A549 (cell line): ENCODE data around the gene STX18. TPM values are rescaled to one million over a fixed set of nuclear protein-coding genes. Genes with fewer than 3 reads are reported as not detected.

ENCODE experiments used
- ATAC-seq, 2 experiments: fragments of 200-7000 bp in 1 of 2; fragments of >200 bp in 1 of 2; cut with Nextera tagmentation in 1 of 2; cut with Tn5 transposase in 1 of 2; 3 replicates each; pipeline versions ENCODE4 v1.8.0 to v1.9.1; 2018 to 2020; ENCODE audit warnings: mild to moderate bottlenecking in 1 of 2, moderate library complexity in 1 of 2
- CTCF ChIA-PET: fragments of 300-600 bp; sonication (Branson Sonifier 250); formaldehyde crosslinking; extraction: SDS; loops from one replicate; lab custom pipeline; 2021; ENCODE audit warnings: antibody characterized with exemption, inconsistent platforms; lab: Yijun Ruan, JAX
- POLR2A ChIA-PET: fragments of 350-600 bp; formaldehyde crosslinking; extraction: SDS; loops from one replicate; lab custom pipeline; 2021; ENCODE audit warnings: antibody characterized with exemption, inconsistent platforms; lab: Yijun Ruan, JAX
- DNase-seq, 2 experiments: peaks; one replicate each; pipeline versions ENCODE4 v3.0.0 to v3.0.0-alpha.2; 2011 to 2016; ENCODE audit warnings: low read depth in 1 of 2, low spot score in 1 of 2
- FAIRE-seq: peaks from 2 replicates; lab custom pipeline; 2011; peaks lifted over from hg19 to GRCh38; lab: Jason Lieb, UNC
- H3K27ac ChIP-seq, 2 experiments: fragments of >200 bp; sonication (Bioruptor Twin); formaldehyde crosslinking; 3 replicates each; pipeline ENCODE4 v1.5.1; 2016 to 2017
- H3K4me1 ChIP-seq: fragments of >200 bp; sonication (Bioruptor Twin); formaldehyde crosslinking; 3 replicates; pipeline ENCODE4 v1.6.1; 2016
- H3K4me2 ChIP-seq: fragments of >200 bp; sonication (Bioruptor Twin); formaldehyde crosslinking; 3 replicates; pipeline ENCODE4 v1.6.1; 2016
- H3K4me3 ChIP-seq: fragments of >200 bp; sonication (Bioruptor Twin); formaldehyde crosslinking; 3 replicates; pipeline ENCODE4 v1.5.1; 2016
- H3K9me3 ChIP-seq: fragments of >200 bp; sonication (Bioruptor Twin); formaldehyde crosslinking; 3 replicates; pipeline ENCODE4 v1.6.1; 2016
- BHLHE40 ChIP-seq: IDR thresholded peaks from 2 replicates; pipeline ENCODE4 v1.6.1; 2012; ENCODE audit warnings: low read depth, low read length, inconsistent platforms
- CBX2 ChIP-seq: fragments of 200-600 bp; sonication (generic); IDR thresholded peaks from 2 replicates; pipeline ENCODE4 v1.6.1; 2016; ENCODE audit warnings: low read depth, mild to moderate bottlenecking, borderline replicate concordance
- CBX8 ChIP-seq: fragments of 200-600 bp; sonication (generic); IDR thresholded peaks from 2 replicates; pipeline ENCODE4 v1.6.1; 2016
- CHD2 ChIP-seq: fragments of 150-350 bp; IDR thresholded peaks from 2 replicates; pipeline ENCODE4 v1.6.1; 2014; ENCODE audit warnings: low read length; ENCODE audit not compliant: partially characterized antibody
- E2F6 ChIP-seq: IDR thresholded peaks from 2 replicates; pipeline ENCODE4 v1.6.1; 2012; ENCODE audit warnings: low read depth, borderline replicate concordance
- EHF ChIP-seq: fragments of 250-450 bp; sonication (Bioruptor Pico); IDR thresholded peaks from 2 replicates; pipeline ENCODE4 v1.5.0; 2020; ENCODE audit warnings: mild to moderate bottlenecking
- EHMT2 ChIP-seq: fragments of 200-600 bp; sonication (generic); IDR thresholded peaks from 2 replicates; pipeline ENCODE4 v1.6.1; 2016; ENCODE audit warnings: antibody characterized with exemption, low read depth, mild to moderate bottlenecking, moderate library complexity
- ELK1 ChIP-seq: fragments of 150-350 bp; IDR thresholded peaks from 2 replicates; pipeline ENCODE4 v1.6.1; 2014; ENCODE audit warnings: low read depth, mild to moderate bottlenecking, low read length
- EP300 ChIP-seq, 2 experiments: fragments of >200 bp; sonication (Bioruptor Twin); formaldehyde crosslinking; IDR thresholded peaks; 2 replicates in 1 of 2; 3 replicates in 1 of 2; pipeline ENCODE4 v1.6.1; 2016 to 2017
- ESRRA ChIP-seq: fragments of 150-350 bp; IDR thresholded peaks from 2 replicates; pipeline ENCODE4 v1.6.1; 2014; ENCODE audit warnings: mild to moderate bottlenecking, low read length, borderline replicate concordance
- FOXS1 ChIP-seq: fragments of 250-450 bp; sonication (Bioruptor Pico); IDR thresholded peaks from 2 replicates; pipeline ENCODE4 v1.5.0; 2020; ENCODE audit warnings: mild to moderate bottlenecking, moderate library complexity
- GATA3 ChIP-seq: IDR thresholded peaks from 2 replicates; pipeline ENCODE4 v1.6.1; 2012; ENCODE audit warnings: borderline replicate concordance
- HOXA7 ChIP-seq: fragments of 250-450 bp; sonication (Bioruptor Pico); IDR thresholded peaks from 2 replicates; pipeline ENCODE4 v1.5.0; 2020; ENCODE audit warnings: mild to moderate bottlenecking, moderate library complexity
- JUN ChIP-seq, 2 experiments: fragments of >200 bp; sonication (Bioruptor Twin); formaldehyde crosslinking; IDR thresholded peaks; 2 replicates in 1 of 2; 3 replicates in 1 of 2; pipeline ENCODE4 v1.6.1; 2016 to 2017
- KDM5A ChIP-seq: fragments of 200-600 bp; sonication (generic); IDR thresholded peaks from 2 replicates; pipeline ENCODE4 v1.6.1; 2016; ENCODE audit warnings: antibody characterized with exemption, mild to moderate bottlenecking
- MAFK ChIP-seq: fragments of 450-650 bp; IDR thresholded peaks from 2 replicates; pipeline ENCODE4 v1.6.1; 2014; ENCODE audit not compliant: partially characterized antibody
- MAZ ChIP-seq: fragments of 150-350 bp; IDR thresholded peaks from 2 replicates; pipeline ENCODE4 v1.6.1; 2014; ENCODE audit warnings: antibody characterized with exemption, low read depth, low read length, borderline replicate concordance
- MYC ChIP-seq: IDR thresholded peaks from 2 replicates; pipeline ENCODE4 v1.6.1; 2012; ENCODE audit warnings: mild to moderate bottlenecking, inconsistent platforms, low read length, improper control_type of control experiment, borderline replicate concordance
- NFE2L2 ChIP-seq: fragments of 150-350 bp; conservative IDR thresholded peaks from 2 replicates; pipeline ENCODE4 v1.6.1; 2014; ENCODE audit warnings: low read length
- POLR2A ChIP-seq: IDR thresholded peaks from 2 replicates; pipeline ENCODE4 v1.6.1; 2012; ENCODE audit warnings: mild to moderate bottlenecking, low read length
- RAD21 ChIP-seq, 2 experiments: fragments of >200 bp in 1 of 2; sonication (Bioruptor Twin) in 1 of 2; formaldehyde crosslinking in 1 of 2; IDR thresholded peaks in 1 of 2; conservative IDR thresholded peaks in 1 of 2; 2 replicates in 1 of 2; 3 replicates in 1 of 2; pipeline ENCODE4 v1.6.1; 2012 to 2018; ENCODE audit warnings: inconsistent platforms in 1 of 2
- RFX5 ChIP-seq: fragments of 450-650 bp; IDR thresholded peaks from 2 replicates; pipeline ENCODE4 v1.7.1; 2014; ENCODE audit warnings: antibody characterized with exemption, mild to moderate bottlenecking, moderate library complexity
- RNF2 ChIP-seq: fragments of 200-600 bp; sonication (generic); IDR thresholded peaks from 2 replicates; pipeline ENCODE4 v1.6.1; 2016; ENCODE audit warnings: low read depth, mild to moderate bottlenecking, antibody characterized with exemption, moderate library complexity, borderline replicate concordance
- TFCP2L1 ChIP-seq: fragments of 250-450 bp; sonication (Bioruptor Pico); IDR thresholded peaks from 2 replicates; pipeline ENCODE4 v1.5.0; 2021; ENCODE audit warnings: mild to moderate bottlenecking
- ZNF302 ChIP-seq: fragments of 250-450 bp; sonication (Bioruptor Pico); IDR thresholded peaks from 2 replicates; pipeline ENCODE4 v1.9.0; 2021; ENCODE audit warnings: inconsistent platforms, mild to moderate bottlenecking, moderate library complexity
- ZSCAN20 ChIP-seq: fragments of 250-450 bp; sonication (Bioruptor Pico); IDR thresholded peaks from 2 replicates; pipeline ENCODE4 v1.8.0; 2022; ENCODE audit warnings: mild to moderate bottlenecking, moderate library complexity
- WGBS: methylation state at CpG from one replicate; pipeline ENCODE4 v1.1.6; 2017; ENCODE audit errors: missing lambda C conversion rate; 5-methylcytosine and 5-hydroxymethylcytosine counted together
- polyA plus RNA-seq, 4 experiments: library from polyadenylated mRNA; depleted of rRNA in 3 of 4; stranded (reverse); fragments of >200 nt; fragmentation: RNase III in 1 of 4; extraction: RNeasy Plus Mini Kit Qiagen cat#74134 plus additional on column Dnase treatment in 1 of 4; gene quantifications; 2 replicates in 3 of 4; 3 replicates in 1 of 4; pipeline ENCODE4 v1.2.3, GENCODE V29; 2011 to 2017
- TF ChIP-seq, protein P1 (sequence below): fragments of 450-650 bp; IDR thresholded peaks from 2 replicates; pipeline ENCODE4 v1.6.1; 2014; ENCODE audit warnings: antibody characterized with exemption

The STX18 gene
- polyA plus RNA-seq, 2 of the 4 experiments (the other 2 are of a cell fraction): 13.4 to 19.6 TPM

- DNase-seq: no peak
- no peak overlapping the region for H3K27ac ChIP-seq
- no peak overlapping the region for H3K4me2 ChIP-seq
- no peak overlapping the region for H3K4me3 ChIP-seq
- H3K4me1 ChIP-seq: peaks cover 8% of the 10 kb centered on the region
- ATAC-seq: no peak
- no peak for FAIRE-seq
- no peaks in the 10 kb centered on the region for H3K9me3 ChIP-seq
- ChIA-PET CTCF (no interaction called here), POLR2A (no interaction called here)
- no peak for TF ChIP-seq NFE2L2
- TF ChIP-seq HOXA7 (CRISPR knock-in tag): no peak
- TF ChIP-seq RAD21 (conservative IDR thresholded peaks at IDR 0.05 in 1 of 2, IDR thresholded peaks at IDR 0.05 in 1 of 2): no peak
- TF ChIP-seq EHF (CRISPR knock-in tag): no peak
- no peak for TF ChIP-seq MYC
- no peak for TF ChIP-seq RFX5
- no peak for TF ChIP-seq POLR2A
- TF ChIP-seq CBX8: no peak
- TF ChIP-seq CHD2: no peak
- TF ChIP-seq BHLHE40: no peak
- no peak for TF ChIP-seq ZNF302 (CRISPR knock-in tag)
- TF ChIP-seq CBX2: no peak
- no peak for TF ChIP-seq MAFK
- no peak for TF ChIP-seq RNF2
These were observed 103.0 kb downstream of the STX18 start for GRCh38 chr4:4438891-4439290.

- no peak overlapping the region for H3K4me3 ChIP-seq
- H3K27ac ChIP-seq: no peak overlapping the region
- DNase-seq (no peak), ATAC-seq (no peak), FAIRE-seq (no peak)
- no peaks in the 10 kb centered on the region for H3K9me3 ChIP-seq
- no peaks in the 10 kb centered on the region for H3K4me1 ChIP-seq
- POLR2A ChIA-PET: no interaction called here
- H3K4me2 ChIP-seq: no peak overlapping the region
- CTCF ChIA-PET: no interaction called here
- 95% methylated on average over 13 of the region's 13 CpGs for WGBS
- TF ChIP-seq GATA3 (no peak), JUN (IDR thresholded peaks at IDR 0.05) (no peak), EHF (CRISPR knock-in tag) (no peak), ESRRA (no peak), MYC (no peak), FOXS1 (CRISPR knock-in tag) (no peak), EP300 (IDR thresholded peaks at IDR 0.05) (no peak), CBX2 (no peak), MAFK (no peak), MAZ (no peak), CBX8 (no peak), ZSCAN20 (CRISPR knock-in tag) (no peak)
- TF ChIP-seq, protein P1, sequence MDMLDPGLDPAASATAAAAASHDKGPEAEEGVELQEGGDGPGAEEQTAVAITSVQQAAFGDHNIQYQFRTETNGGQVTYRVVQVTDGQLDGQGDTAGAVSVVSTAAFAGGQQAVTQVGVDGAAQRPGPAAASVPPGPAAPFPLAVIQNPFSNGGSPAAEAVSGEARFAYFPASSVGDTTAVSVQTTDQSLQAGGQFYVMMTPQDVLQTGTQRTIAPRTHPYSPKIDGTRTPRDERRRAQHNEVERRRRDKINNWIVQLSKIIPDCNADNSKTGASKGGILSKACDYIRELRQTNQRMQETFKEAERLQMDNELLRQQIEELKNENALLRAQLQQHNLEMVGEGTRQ: no peak
These were observed 103.9 kb downstream of the STX18 start for GRCh38 chr4:4437798-4438470.

- no peaks in the 10 kb centered on the region for H3K9me3 ChIP-seq
- no peak for DNase-seq
- H3K4me3 ChIP-seq: no peak overlapping the region
- H3K4me2 ChIP-seq: no peak overlapping the region
- H3K27ac ChIP-seq: no peak overlapping the region
- 89% methylated on average over 2 of the region's 2 CpGs for WGBS
- FAIRE-seq: no peak
- no peak for TF ChIP-seq EHMT2
- TF ChIP-seq KDM5A: no peak
- TF ChIP-seq TFCP2L1: no peak
- no peak for TF ChIP-seq E2F6
- no peak for TF ChIP-seq FOXS1 (CRISPR knock-in tag)
- TF ChIP-seq RAD21 (conservative IDR thresholded peaks at IDR 0.05 in 1 of 2, IDR thresholded peaks at IDR 0.05 in 1 of 2): no peak
- TF ChIP-seq ELK1: no peak
- POLR2A ChIA-PET: no interaction called here
- CTCF ChIA-PET: no interaction called here
- H3K4me1 ChIP-seq: no peaks in the 10 kb centered on the region
- ATAC-seq: no peak
These were observed 105.5 kb downstream of the STX18 start for GRCh38 chr4:4436244-4436823.
